IPS-NIHi7 (cell line): Measurements from ENCODE around the gene RHBDD3.

ENCODE experiments used
- DNase-seq: peaks from one replicate; pipeline ENCODE4 v3.0.0; 2012; ENCODE audit warnings: mixed read lengths; ENCODE audit errors: extremely low spot score

Gene RHBDD3

DNA sequence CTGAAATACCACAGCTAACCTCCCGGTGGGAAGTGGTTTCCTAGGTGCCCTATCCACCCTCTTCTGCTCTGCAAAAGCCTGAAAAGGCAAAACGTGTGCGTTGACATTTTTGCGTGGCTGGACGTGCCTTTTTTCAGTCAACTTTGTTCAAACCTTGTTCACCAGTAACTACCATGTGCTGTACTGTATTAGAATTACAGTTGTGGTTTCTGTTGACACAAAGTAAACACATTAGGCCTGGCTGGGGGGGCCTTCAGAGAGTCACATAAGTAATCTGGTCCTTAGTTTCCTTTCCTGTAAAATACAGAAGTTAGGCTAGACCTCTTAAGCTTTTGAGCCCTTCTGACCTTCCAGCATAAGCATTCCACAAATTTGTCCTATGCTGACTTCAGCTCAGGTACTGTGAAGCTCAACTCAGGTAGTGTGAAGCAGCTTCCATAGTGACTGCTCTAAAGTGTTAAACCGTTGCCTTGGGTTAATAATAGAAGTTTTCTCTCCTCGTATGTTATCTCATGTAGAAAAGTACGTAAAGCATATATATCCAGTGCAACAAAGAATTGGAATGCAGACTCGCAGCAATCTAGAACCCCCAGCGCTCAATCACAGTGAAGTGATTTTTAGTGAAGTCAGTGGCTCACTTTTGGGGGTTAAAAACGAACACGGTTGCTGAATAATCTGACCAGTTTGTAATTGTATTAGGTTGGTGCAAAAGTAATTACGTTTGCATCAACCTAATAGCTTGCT lies 2.1 kb upstream of the RHBDD3 start:
- DNase-seq: no peak

DNA sequence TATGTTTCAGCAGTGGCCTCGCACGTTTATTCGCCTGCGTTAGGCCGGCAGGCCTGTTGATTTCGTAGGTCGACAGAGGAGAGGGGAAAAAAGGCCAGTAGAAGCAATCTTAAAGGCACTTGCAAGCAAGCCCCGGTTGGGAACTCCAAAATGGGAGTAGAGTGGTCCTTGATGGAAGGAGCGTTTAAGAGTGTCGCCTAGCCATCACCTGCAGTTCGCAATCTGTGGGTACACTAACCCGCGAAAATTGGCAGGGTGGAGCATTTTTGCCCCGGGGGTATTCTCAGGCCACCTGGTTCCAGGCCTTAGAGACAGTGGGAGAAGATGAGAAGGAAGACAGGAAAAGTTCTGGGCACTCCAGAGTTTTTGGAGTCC lies 1.4 kb upstream of the RHBDD3 start:
- DNase-seq: no peak

DNA sequence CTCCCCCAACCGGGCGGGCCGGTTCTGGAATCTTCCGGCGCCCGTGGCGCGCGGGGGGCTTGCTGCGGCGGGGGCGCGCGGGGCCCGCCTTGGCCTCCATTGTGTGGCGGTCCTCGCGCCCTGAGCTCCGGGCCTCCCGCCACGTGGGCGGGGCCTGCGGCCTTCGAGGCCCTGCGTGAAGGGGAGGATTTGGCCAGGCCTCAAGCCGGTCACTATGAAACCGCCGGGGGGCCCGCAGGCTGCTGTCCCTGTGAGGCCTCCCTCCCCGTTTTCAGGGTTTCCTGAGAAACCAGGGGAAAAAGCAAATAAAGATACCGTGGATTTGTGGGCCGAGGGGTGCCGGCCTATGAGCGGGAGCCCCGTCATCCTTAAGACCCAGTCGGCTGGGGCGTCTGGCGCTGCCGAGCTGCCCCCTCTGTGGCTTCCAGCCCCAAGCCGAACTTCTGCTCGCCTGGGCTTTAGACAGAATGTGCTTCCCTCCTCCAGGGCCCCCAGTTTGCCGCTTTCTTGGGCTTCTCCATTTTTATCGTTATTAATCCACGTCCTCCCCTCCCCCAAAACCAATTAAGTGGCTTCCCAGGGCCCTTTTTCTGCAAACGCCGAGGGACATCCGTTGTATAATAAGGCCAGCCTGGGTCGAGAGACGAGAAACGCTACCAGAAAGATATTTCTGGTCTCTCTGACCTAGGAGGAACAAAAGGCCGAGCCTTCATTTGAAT lies 889 bp upstream of the RHBDD3 start:
- DNase-seq: no peak

DNA sequence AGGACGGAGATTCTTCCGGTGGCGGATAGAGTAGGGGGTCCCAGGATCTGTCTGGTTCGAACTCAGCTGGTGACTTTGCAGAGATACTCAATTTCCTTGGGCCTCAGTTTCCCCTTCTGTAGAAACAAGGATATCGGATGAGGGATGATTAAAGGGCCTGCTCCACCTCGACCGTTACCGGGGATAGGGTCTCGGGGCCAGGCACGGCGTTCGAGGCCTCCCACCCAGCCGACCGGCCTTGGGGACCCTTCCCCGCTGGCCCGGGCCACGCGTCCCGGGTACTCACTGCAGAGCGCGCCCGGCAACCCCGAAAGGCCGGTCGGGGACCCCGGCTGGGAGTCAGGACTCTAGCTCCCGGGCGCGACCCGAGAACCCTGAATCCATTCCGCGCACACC lies 321 bp downstream of the RHBDD3 start:
- DNase-seq: no peak

- no peak for DNase-seq
Measured at GRCh38 chr22:29266564-29267461, 968 bp downstream of the RHBDD3 start.

DNA sequence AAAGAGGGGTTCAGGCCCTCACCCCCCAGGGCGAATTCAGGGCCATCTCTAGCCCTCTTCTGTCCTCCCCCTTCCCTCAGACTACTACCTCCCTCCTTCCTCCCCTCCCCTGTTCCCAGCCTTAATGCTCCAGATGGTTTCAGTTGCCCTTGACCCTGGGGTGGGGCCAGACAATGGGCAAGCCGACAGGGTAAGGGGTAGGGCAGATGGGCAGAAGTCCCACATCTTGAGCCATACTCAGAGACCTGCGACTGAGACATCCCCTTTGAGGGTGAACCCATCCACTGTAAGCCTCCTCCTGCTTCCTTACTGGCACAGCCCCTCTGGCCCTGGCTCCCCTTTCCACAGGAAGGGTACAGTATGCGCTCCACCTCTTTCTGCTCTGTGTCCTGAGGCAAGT lies 1.9 kb downstream of the RHBDD3 start:
- DNase-seq: no peak

DNA sequence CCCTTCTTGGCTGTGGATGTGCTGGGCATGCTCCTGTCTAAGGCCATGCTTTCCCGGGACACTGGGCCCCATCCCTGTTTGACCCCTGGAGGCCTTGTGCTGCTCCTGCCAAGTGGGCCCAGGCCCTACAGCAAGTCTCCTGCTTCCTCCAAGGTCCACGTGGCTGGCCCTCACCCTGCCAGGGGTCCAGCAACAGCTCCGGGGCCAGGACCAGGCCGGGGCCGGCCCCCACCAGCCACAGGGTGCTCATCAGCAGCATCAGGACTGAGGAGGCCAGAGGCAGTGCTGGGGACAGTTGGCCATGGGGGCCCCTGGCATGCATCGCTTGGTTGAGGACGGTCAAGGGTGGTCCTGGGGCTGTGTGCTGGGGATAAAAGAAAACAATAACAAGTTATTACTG lies 2.5 kb downstream of the RHBDD3 start:
- DNase-seq: no peak

- DNase-seq: no peak
Measured at GRCh38 chr22:29263791-29264276, 3.9 kb downstream of the RHBDD3 start.

- no peak for DNase-seq
Measured at GRCh38 chr22:29260601-29261315, 7.0 kb downstream of the RHBDD3 start.

GRCh38 chr22:29260031-29260560 lies 7.7 kb downstream of the RHBDD3 start:
- DNase-seq: no peak

DNA sequence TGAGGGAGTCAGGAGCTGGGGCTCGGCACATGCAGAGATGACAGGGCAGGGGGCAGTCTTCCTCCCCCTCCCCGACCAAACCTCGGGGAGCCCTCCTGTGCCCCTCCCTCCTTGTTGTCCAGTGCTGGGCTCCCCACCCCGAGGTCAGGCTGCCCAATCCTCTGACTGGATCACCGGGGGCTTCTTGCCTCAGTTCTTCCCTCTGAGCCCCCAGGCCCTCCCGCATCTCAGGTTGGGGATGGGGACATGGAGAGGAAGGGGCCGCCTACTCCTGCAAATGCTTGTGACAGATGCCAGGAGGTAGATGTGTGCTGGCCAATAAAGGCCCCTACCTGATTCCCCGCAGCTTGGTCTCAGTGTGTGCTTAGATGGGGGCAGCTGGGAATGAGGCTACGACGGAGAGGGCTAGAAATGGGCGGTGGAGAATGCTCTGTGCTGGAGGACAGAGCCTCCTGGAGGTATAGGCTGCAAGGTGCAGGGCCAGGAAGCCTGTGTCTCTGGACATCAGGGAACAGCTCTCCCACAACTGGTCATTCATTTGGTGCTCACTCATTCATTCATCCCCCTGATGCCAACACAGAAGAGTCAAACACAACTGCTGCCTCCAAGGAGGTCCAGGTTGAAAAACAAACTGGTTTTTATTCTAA lies 8.4 kb downstream of the RHBDD3 start:
- DNase-seq: peak; percentile 68

DNA sequence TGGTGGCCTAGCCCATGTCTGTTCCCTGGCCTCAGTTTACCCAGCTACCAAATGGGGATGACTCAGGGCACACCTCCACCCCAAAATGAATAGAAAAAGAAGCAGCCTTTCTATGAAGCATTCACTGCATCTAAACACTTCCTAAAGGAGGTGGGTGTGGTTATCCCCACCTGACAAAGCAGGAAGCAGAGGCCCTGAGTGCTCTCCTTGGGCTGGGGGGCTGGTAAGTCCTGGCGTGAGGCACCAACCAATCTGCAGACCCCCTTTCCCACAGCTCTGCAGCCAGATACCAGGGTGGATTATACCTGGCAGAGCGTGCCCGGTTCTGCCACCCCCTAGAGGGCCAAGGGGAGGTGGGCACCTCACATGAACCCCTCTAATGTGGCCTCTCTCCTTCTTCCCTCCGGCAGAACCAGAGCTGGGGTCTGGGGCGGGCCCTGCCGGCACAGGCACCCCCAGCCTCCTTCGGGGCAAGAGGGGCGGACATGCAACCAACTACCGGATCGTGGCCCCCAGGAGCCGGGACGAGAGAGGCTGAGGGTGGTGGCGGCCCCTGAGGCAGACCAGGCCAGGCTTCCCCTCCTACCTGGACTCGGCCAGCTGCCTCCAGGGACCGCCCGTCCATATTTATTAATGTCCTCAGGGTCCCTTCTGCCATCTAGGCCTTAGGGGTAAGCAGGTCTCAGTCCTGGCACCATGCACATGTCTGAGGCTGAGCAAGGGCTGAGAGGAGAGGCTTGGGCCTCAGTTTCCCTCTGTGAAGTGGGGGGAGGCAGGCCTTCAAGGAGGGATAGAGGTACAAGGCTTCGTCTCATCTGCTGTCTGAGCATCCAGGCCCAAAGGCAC lies 9.2 kb downstream of the RHBDD3 start:
- no peak for DNase-seq

DNA sequence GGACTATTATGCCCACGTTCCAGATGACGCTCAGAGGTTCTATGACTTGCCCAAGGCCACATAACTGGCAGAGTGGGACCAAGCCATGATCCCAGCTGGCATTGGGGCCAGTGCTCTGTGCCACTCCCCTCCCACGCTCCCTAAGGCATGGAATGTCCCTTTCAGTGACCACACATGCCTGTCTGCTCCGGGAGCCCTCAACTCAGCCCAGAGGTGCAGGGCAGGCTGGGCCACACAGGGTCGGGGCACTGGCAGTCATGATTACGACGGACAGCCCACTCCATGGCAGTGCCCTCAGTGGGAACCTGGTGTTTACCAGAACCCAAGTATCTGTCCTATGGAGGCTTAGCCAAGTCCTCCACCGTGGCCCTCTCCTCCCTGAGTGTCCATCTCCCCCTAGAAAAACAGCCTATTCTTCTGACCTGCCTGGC lies 10.0 kb downstream of the RHBDD3 start:
- DNase-seq: no peak

GRCh38 chr22:29256606-29257325 lies 11.0 kb downstream of the RHBDD3 start:
- no peak for DNase-seq

- DNase-seq: no peak
Measured at GRCh38 chr22:29255064-29255621, 12.6 kb downstream of the RHBDD3 start.

DNA sequence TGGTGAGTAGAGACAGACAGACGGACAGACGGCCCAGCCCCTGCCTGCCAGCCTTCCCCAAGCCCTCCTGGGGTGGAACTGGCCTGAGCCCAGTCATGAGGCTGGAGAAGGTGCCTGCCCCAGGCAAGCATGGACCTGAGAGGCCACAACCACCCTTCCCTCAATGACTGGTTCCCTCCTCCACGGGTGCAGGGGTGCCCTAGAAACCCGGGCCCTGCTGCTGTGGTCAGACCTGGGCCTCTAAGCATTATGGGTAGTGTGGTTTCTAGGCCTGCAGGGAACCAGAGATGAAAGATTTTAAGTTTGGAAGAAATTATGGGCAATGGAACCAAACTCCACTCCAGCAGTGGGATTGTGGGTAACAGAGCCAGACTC lies 13.5 kb downstream of the RHBDD3 start:
- peak; percentile 13 for DNase-seq

GRCh38 chr22:29253561-29254285 lies 14.1 kb downstream of the RHBDD3 start:
- DNase-seq: peak; percentile 41
